Measurements from ENCODE around the gene CDH13. TPM values are rescaled to one million over a fixed set of nuclear protein-coding genes. Genes with fewer than 3 reads are reported as not detected.
A peak's percentile ranks its signal among the peaks of the same experiment; 100 is the strongest.

Gene CDH13
- total RNA-seq, 1 experiment from 2014 or later, result 62.5 TPM

GRCh38 chr16:83603723-83604570 lies 977.2 kb downstream of the CDH13 start:
- DNase-seq (ENCODE audit: low read depth in 1 of 2, low spot score in 2 of 2), result peak in 1 of 2 experiments; percentile 12
- no peaks in the 10 kb centered on the region for H3K27me3 ChIP-seq (replicated peaks)
- no peaks in the 10 kb centered on the region for H3K9me3 ChIP-seq (replicated peaks)
- no peaks in the 10 kb centered on the region for H3K4me1 ChIP-seq (replicated peaks)
- no peak overlapping the region for H3K4me3 ChIP-seq
- H3K27ac ChIP-seq, result no peak overlapping the region
- no peaks in the 10 kb centered on the region for H3K36me3 ChIP-seq

DNA sequence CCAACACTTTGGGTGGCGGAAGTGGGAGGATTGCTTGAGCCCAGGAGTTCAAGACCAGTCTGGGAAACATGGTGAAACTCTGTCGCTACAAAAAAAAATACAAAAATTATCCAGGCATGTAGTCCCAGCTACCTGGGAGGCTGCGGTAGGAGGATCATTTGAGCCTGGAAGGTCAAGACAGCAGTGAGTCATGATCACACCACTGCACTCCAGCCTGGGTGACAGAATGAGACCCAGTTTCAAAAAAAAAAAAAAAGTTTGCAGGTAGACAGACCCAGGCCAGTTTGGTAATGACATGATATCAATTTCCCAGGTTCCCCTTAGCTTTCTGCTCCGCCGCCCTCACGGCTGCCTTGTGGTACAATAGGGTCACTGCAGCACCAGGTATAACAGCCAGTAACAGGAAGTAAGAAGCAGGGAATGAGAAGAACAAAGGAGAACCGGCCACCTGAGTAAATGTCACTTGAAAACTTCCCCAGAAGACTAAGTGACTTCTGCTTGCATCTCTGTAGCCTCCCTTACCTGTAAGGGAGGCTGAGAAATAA lies 979.8 kb downstream of the CDH13 start:
- Histone ChIP-seq H3K4me1 (replicated peaks) (no peaks in the 10 kb centered on the region), H3K4me3 (no peak overlapping the region), H3K27me3 (replicated peaks) (no peaks in the 10 kb centered on the region), H3K9me3 (replicated peaks) (no peaks in the 10 kb centered on the region), H3K36me3 (no peaks in the 10 kb centered on the region), H3K27ac (no peak overlapping the region)
- DNase-seq (ENCODE audit: low read depth in 1 of 2, low spot score in 2 of 2), result peak in 1 of 2 experiments; percentile 11

DNA sequence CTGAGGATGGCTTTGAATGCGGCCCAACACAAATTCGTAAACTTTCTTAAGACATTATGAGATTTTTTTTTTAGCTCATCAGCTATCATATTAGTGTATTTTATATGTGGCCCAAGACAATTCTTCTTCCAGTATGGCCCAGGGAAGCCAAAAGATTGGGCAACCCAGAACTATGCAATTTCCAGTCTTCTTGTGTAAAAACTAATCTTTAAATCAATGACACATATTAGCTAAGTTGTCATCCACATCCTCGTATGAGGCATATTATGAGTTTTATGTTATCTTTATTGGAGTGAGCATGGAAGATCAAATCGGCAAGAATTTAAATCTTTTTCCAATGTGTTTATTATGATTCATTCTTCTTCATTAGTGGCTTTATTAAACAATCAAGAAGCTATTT lies 982.4 kb downstream of the CDH13 start:
- Histone ChIP-seq H3K9me3 (replicated peaks) (no peaks in the 10 kb centered on the region), H3K27ac (no peak overlapping the region)

DNA sequence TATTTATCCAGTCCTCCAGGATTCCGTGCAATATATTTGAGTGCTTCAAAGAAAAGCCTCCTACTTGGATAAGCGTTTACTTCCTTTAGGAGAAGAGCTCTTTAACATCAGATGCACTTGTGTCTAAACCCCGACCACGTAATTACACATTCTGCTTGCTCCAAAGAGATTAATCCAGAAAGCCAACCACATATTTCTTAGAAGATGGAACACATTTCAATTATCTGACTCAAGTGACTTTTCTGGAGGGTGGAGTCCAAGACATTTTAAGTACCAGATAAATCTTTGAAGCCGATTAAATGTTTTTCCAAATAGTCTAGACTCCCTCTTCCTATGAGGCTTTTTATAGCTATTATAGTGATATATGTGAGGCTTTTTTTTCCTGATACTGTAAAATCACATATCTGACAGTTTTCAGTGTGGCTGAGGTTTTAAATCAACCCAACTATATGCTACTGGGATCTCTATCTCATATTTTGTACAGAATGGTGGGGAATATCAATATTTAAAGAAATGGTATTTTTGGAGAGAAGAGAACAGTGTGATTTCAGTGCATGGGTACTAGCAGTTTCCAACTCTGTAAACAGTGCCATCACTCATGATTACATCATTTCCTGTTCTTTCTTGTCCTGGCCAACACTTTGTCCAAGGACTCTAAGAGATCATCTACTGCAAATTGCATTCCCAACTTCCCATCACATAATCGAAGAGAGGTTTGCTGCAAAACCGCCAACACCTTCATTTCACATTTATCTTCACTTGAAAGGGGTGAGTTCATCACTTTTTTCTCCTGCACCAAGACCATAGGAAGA lies 988.6 kb downstream of the CDH13 start:
- Histone ChIP-seq H3K27me3 (replicated peaks) (no peaks in the 10 kb centered on the region), H3K9me3 (replicated peaks) (no peaks in the 10 kb centered on the region), H3K36me3 (no peaks in the 10 kb centered on the region), H3K27ac (no peak overlapping the region), H3K4me3 (no peak overlapping the region), H3K4me1 (replicated peaks) (peaks cover 14% of the 10 kb centered on the region)
- DNase-seq (ENCODE audit: low read depth in 1 of 2, low spot score in 2 of 2), result peak in 1 of 2 experiments; percentile 10

More for the DNA sequence above, 982.4 kb downstream of the CDH13 start:
- Histone ChIP-seq H3K4me3 (no peak overlapping the region), H3K27me3 (replicated peaks) (no peaks in the 10 kb centered on the region), H3K4me1 (replicated peaks) (no peaks in the 10 kb centered on the region), H3K36me3 (no peaks in the 10 kb centered on the region)
- DNase-seq (ENCODE audit: low read depth in 1 of 2, low spot score in 2 of 2), result no peak

GRCh38 chr16:83615953-83616350 lies 989.2 kb downstream of the CDH13 start:
- no peaks in the 10 kb centered on the region for H3K36me3 ChIP-seq
- DNase-seq (ENCODE audit: low read depth in 1 of 2, low spot score in 2 of 2), result no peak

GRCh38 chr16:83619381-83620150 lies 992.8 kb downstream of the CDH13 start:
- peaks cover 14% of the 10 kb centered on the region for H3K4me1 ChIP-seq (replicated peaks)
- no peak for DNase-seq (ENCODE audit: low read depth in 1 of 2, low spot score in 2 of 2)
- H3K27ac ChIP-seq, result no peak overlapping the region
- no peaks in the 10 kb centered on the region for H3K9me3 ChIP-seq (replicated peaks)
- H3K36me3 ChIP-seq, result no peaks in the 10 kb centered on the region
- no peak overlapping the region for H3K4me3 ChIP-seq
- no peaks in the 10 kb centered on the region for H3K27me3 ChIP-seq (replicated peaks)

More at GRCh38 chr16:83615953-83616350, 989.2 kb downstream of the CDH13 start:
- Histone ChIP-seq H3K9me3 (replicated peaks) (no peaks in the 10 kb centered on the region), H3K4me3 (no peak overlapping the region), H3K27ac (no peak overlapping the region), H3K27me3 (replicated peaks) (no peaks in the 10 kb centered on the region), H3K4me1 (replicated peaks) (peaks cover 14% of the 10 kb centered on the region)

DNA sequence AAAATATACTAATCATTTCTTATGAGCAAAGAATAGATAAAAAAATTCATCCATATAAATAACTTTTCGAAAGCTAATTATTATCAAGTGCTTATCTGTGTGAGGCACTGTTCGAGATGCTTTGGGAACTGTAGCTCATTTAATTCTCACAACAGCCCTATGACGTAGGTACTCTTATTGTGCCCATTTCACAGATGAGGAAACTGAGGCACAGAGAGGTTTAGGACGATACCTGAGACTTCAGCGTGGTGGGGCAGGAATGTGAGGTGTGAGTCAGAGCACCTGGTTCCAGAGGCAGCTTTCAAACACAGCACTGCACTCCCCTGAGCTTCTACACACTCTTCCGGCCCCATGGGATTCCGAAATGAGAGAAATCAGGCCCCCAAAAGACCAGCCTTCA lies 995.2 kb downstream of the CDH13 start:
- Histone ChIP-seq H3K27me3 (replicated peaks) (no peaks in the 10 kb centered on the region), H3K9me3 (replicated peaks) (no peaks in the 10 kb centered on the region), H3K27ac (no peak overlapping the region), H3K4me3 (no peak overlapping the region), H3K4me1 (replicated peaks) (no peaks in the 10 kb centered on the region), H3K36me3 (no peaks in the 10 kb centered on the region)
- no peak for DNase-seq (ENCODE audit: low read depth in 1 of 2, low spot score in 2 of 2)

- no peak for DNase-seq (ENCODE audit: low read depth in 1 of 2, low spot score in 2 of 2)
- Histone ChIP-seq H3K36me3 (no peaks in the 10 kb centered on the region), H3K27ac (no peak overlapping the region), H3K27me3 (replicated peaks) (no peaks in the 10 kb centered on the region), H3K4me3 (no peak overlapping the region), H3K4me1 (replicated peaks) (no peaks in the 10 kb centered on the region), H3K9me3 (replicated peaks) (no peaks in the 10 kb centered on the region)
Measured at GRCh38 chr16:83623091-83623730, 996.4 kb downstream of the CDH13 start.

DNA sequence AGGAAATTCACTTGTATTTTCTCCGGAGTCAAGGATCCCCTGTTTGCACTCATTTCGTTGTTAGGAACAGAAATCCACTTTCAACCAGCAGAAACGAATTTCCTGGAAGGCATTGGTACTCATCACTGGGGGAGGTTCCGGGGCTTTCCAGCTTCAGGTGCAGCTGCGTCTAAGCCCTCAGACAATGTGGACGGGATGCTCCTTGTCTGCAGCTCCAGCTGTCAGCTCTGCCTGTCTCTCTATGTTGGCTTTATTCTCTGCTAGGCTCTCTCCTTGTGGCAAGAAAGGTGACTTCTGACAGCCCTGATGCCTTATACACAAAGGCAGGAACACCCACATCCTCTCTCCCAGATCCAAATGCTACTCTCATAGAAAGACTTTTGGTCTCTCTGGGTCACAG lies 997.1 kb downstream of the CDH13 start:
- Histone ChIP-seq H3K27ac (no peak overlapping the region), H3K9me3 (replicated peaks) (no peaks in the 10 kb centered on the region), H3K4me1 (replicated peaks) (no peaks in the 10 kb centered on the region), H3K36me3 (no peaks in the 10 kb centered on the region), H3K27me3 (replicated peaks) (no peaks in the 10 kb centered on the region), H3K4me3 (no peak overlapping the region)
- DNase-seq (ENCODE audit: low read depth in 1 of 2, low spot score in 2 of 2), result no peak

- no peaks in the 10 kb centered on the region for H3K36me3 ChIP-seq
Measured at GRCh38 chr16:83624429-83625120, 997.8 kb downstream of the CDH13 start.

GRCh38 chr16:83626204-83626603 lies 999.4 kb downstream of the CDH13 start:
- H3K27ac ChIP-seq, result no peak overlapping the region
- no peaks in the 10 kb centered on the region for H3K9me3 ChIP-seq (replicated peaks)
- H3K4me3 ChIP-seq, result no peak overlapping the region
- H3K27me3 ChIP-seq (replicated peaks), result no peaks in the 10 kb centered on the region
- no peaks in the 10 kb centered on the region for H3K4me1 ChIP-seq (replicated peaks)
- peak in 1 of 2 experiments; percentile 25 for DNase-seq (ENCODE audit: low read depth in 1 of 2, low spot score in 2 of 2)
- H3K36me3 ChIP-seq, result no peaks in the 10 kb centered on the region

More at GRCh38 chr16:83624429-83625120, 997.8 kb downstream of the CDH13 start:
- H3K27me3 ChIP-seq (replicated peaks), result no peaks in the 10 kb centered on the region
- H3K27ac ChIP-seq, result no peak overlapping the region
- DNase-seq (ENCODE audit: low read depth in 1 of 2, low spot score in 2 of 2), result peak in 1 of 2 experiments; percentile 2
- H3K9me3 ChIP-seq (replicated peaks), result no peaks in the 10 kb centered on the region
- no peaks in the 10 kb centered on the region for H3K4me1 ChIP-seq (replicated peaks)
- no peak overlapping the region for H3K4me3 ChIP-seq

GRCh38 chr16:83626676-83627075 lies 999.9 kb downstream of the CDH13 start:
- H3K4me3 ChIP-seq, result no peak overlapping the region
- no peaks in the 10 kb centered on the region for H3K36me3 ChIP-seq
- peak in 1 of 2 experiments; percentile 25 for DNase-seq (ENCODE audit: low read depth in 1 of 2, low spot score in 2 of 2)
- H3K4me1 ChIP-seq (replicated peaks), result no peaks in the 10 kb centered on the region
- no peaks in the 10 kb centered on the region for H3K9me3 ChIP-seq (replicated peaks)
- no peaks in the 10 kb centered on the region for H3K27me3 ChIP-seq (replicated peaks)
- no peak overlapping the region for H3K27ac ChIP-seq

Data from SJSA1 (cell line).